B cell (primary cell): ENCODE measurements around the gene ZNF606. TPM values are rescaled to one million over a fixed set of nuclear protein-coding genes. Genes with fewer than 3 reads are reported as not detected.

Experiments used
- polyA plus RNA-seq: library from polyadenylated mRNA; depleted of rRNA; stranded (reverse); fragments of >200 nt; gene quantifications from 2 replicates; pipeline ENCODE4 v1.2.3, GENCODE V29; 2012
- total RNA-seq, 2 donors: library from RNA; stranded (reverse); fragments of 120-200 nt in 1 of 2; gene quantifications; 1 replicate in 1 of 2; 2 replicates in 1 of 2; pipeline versions ENCODE4 v1.2.3 to v1.2.4, GENCODE V29; 2013 to 2022

Gene ZNF606
- total and polyA plus RNA-seq, 2 donors (not counting 1 experiment from before 2014, with no cell fraction given): 11.5 to 48.4 TPM

Other genes starting within 250 kb of the ZNF606 start
- gene ZNF586, start 233.1 kb downstream of the ZNF606 start, total RNA-seq: 48.0 and 51.3 TPM in 2 replicates
- 18.0 and 28.4 TPM in 2 replicates for gene ZNF586, start 233.1 kb downstream of the ZNF606 start, polyA plus RNA-seq
- gene ZNF552, start 187.9 kb downstream of the ZNF606 start, total RNA-seq: 21.7 and 29.9 TPM in 2 replicates
- 6.7 and 8.1 TPM in 2 replicates for gene ZNF552, start 187.9 kb downstream of the ZNF606 start, polyA plus RNA-seq
- 29.1 and 31.5 TPM in 2 replicates for gene ZNF587B, start 172.5 kb downstream of the ZNF606 start, total RNA-seq
- 9.9 and 18.1 TPM in 2 replicates for gene ZNF587B, start 172.5 kb downstream of the ZNF606 start, polyA plus RNA-seq
- gene ZNF587, start 153.0 kb downstream of the ZNF606 start, total RNA-seq: 72.9 and 77.6 TPM in 2 replicates
- gene ZNF587, start 153.0 kb downstream of the ZNF606 start, polyA plus RNA-seq: 16.6 and 17.0 TPM in 2 replicates
- gene ZNF814, start 113.8 kb downstream of the ZNF606 start, total RNA-seq: 83.9 and 95.1 TPM in 2 replicates
- 27.7 and 28.9 TPM in 2 replicates for gene ZNF814, start 113.8 kb downstream of the ZNF606 start, polyA plus RNA-seq
- gene ZNF417, start 86.2 kb downstream of the ZNF606 start, total RNA-seq: 52.6 and 54.4 TPM in 2 replicates
- 8.9 and 12.3 TPM in 2 replicates for gene ZNF417, start 86.2 kb downstream of the ZNF606 start, polyA plus RNA-seq
- 35.8 and 38.9 TPM in 2 replicates for gene ZNF418, start 67.4 kb downstream of the ZNF606 start, total RNA-seq
- gene ZNF418, start 67.4 kb downstream of the ZNF606 start, polyA plus RNA-seq: 10.3 and 12.2 TPM in 2 replicates
- 18.3 and 19.0 TPM in 2 replicates for gene ZNF256, start 55.1 kb downstream of the ZNF606 start, total RNA-seq
- gene ZNF256, start 55.1 kb downstream of the ZNF606 start, polyA plus RNA-seq: 10.0 and 16.5 TPM in 2 replicates
- gene C19orf18, start 28.3 kb downstream of the ZNF606 start, total RNA-seq: 1.7 and 2.2 TPM in 2 replicates
- gene C19orf18, start 28.3 kb downstream of the ZNF606 start, polyA plus RNA-seq: 0.53 TPM in 1 of 2 replicates, not detected in the other
- not detected in 2 replicates for gene ZSCAN1, start 31.2 kb upstream of the ZNF606 start, total RNA-seq
- 0.13 TPM in 1 of 2 replicates, not detected in the other for gene ZSCAN1, start 31.2 kb upstream of the ZNF606 start, polyA plus RNA-seq
- gene ZNF135, start 56.5 kb upstream of the ZNF606 start, total RNA-seq: 10.0 and 10.1 TPM in 2 replicates
- gene ZNF135, start 56.5 kb upstream of the ZNF606 start, polyA plus RNA-seq: 8.9 and 9.2 TPM in 2 replicates
- 84.9 and 90.5 TPM in 2 replicates for gene ZSCAN18, start 95.4 kb upstream of the ZNF606 start, total RNA-seq
- 81.0 and 134 TPM in 2 replicates for gene ZSCAN18, start 95.4 kb upstream of the ZNF606 start, polyA plus RNA-seq
- gene ZNF329, start 148.0 kb upstream of the ZNF606 start, total RNA-seq: 12.5 and 17.6 TPM in 2 replicates
- gene ZNF329, start 148.0 kb upstream of the ZNF606 start, polyA plus RNA-seq: 5.4 and 8.0 TPM in 2 replicates
- gene ZNF274, start 180.2 kb upstream of the ZNF606 start, total RNA-seq: 83.7 and 85.4 TPM in 2 replicates
- gene ZNF274, start 180.2 kb upstream of the ZNF606 start, polyA plus RNA-seq: 51.5 and 53.3 TPM in 2 replicates
- gene ZNF544, start 226.1 kb upstream of the ZNF606 start, total RNA-seq: 65.7 and 75.2 TPM in 2 replicates
- gene ZNF544, start 226.1 kb upstream of the ZNF606 start, polyA plus RNA-seq: 37.1 and 41.4 TPM in 2 replicates